Activated CD8-positive, alpha-beta memory T cell treated with anti-CD3 and anti-CD28 coated beads for 4 hours (primary cell): ENCODE results near the gene MTG2.

Experiments used
- DNase-seq, 2 donors: peaks; one replicate each; pipeline ENCODE4 v3.0.0-alpha.2; 2020; ENCODE audit warnings: low read depth in 2 of 2

Gene MTG2

GRCh38 chr20:62205618-62206387 lies 23.0 kb downstream of the MTG2 start:
- DNase-seq, result no peak

GRCh38 chr20:62206388-62206775 lies 23.6 kb downstream of the MTG2 start:
- no peak for DNase-seq

GRCh38 chr20:62208061-62208794 lies 25.4 kb downstream of the MTG2 start:
- DNase-seq, result no peak

GRCh38 chr20:62208795-62209755 lies 26.2 kb downstream of the MTG2 start:
- DNase-seq, result no peak

- no peak for DNase-seq
These were observed 27.1 kb downstream of the MTG2 start for GRCh38 chr20:62209850-62210495.

GRCh38 chr20:62210496-62210855 lies 27.6 kb downstream of the MTG2 start:
- DNase-seq, result no peak

GRCh38 chr20:62211216-62211615 lies 28.4 kb downstream of the MTG2 start:
- no peak for DNase-seq

- DNase-seq, result no peak
These were observed 29.0 kb downstream of the MTG2 start for GRCh38 chr20:62211769-62212288.

GRCh38 chr20:62212299-62212698 lies 29.5 kb downstream of the MTG2 start:
- DNase-seq, result no peak

GRCh38 chr20:62214067-62214466 lies 31.2 kb downstream of the MTG2 start:
- DNase-seq, result no peak

- DNase-seq, result no peak
These were observed 32.5 kb downstream of the MTG2 start for GRCh38 chr20:62215020-62215990.

GRCh38 chr20:62215991-62216635 lies 33.3 kb downstream of the MTG2 start:
- DNase-seq, result no peak

- DNase-seq, result no peak
These were observed 34.1 kb downstream of the MTG2 start for GRCh38 chr20:62216636-62217566.

GRCh38 chr20:62217913-62218773 lies 35.3 kb downstream of the MTG2 start:
- DNase-seq, result no peak

- no peak for DNase-seq
These were observed 36.5 kb downstream of the MTG2 start for GRCh38 chr20:62219101-62219991.

- DNase-seq, result no peak
These were observed 37.3 kb downstream of the MTG2 start, which contains the start of gene HRH3 for GRCh38 chr20:62219992-62220665. Gene HRH3 (minus strand): TSS chr20:62220278. CDS start chr20:62219970, 308 bp downstream.
